Mammary epithelial cell (primary cell): ENCODE data around the gene TGM1.

Source experiments
- CTCF ChIP-seq, 2 donors: IDR thresholded peaks in 1 of 2; conservative IDR thresholded peaks in 1 of 2; 2 replicates each; pipeline ENCODE4 v1.5.1; 2011 to 2012; ENCODE audit warnings: inconsistent platforms in 2 of 2, low read length in 2 of 2, mild to moderate bottlenecking in 2 of 2, control low read depth in 1 of 2, low read depth in 1 of 2; ENCODE audit not compliant: insufficient read depth in 1 of 2; ENCODE audit errors: extremely low read depth in 1 of 2
- EZH2 ChIP-seq: IDR thresholded peaks from 2 replicates; pipeline ENCODE4 v1.6.1; 2012; ENCODE audit warnings: low read length, inconsistent platforms, borderline replicate concordance

GRCh38 chr14:24254630-24255392 is 8.2 kb downstream of the TGM1 start:
- no peak for TF ChIP-seq CTCF (conservative IDR thresholded peaks at IDR 0.05 in 1 of 2, IDR thresholded peaks at IDR 0.05 in 1 of 2; ENCODE audit: extremely low read depth in 1 of 2, insufficient read depth in 1 of 2, low read depth in 1 of 2, low read length in 2 of 2)
- TF ChIP-seq EZH2 = no peak
